22Rv1 (cell line): Measurements from ENCODE around the gene OPRM1.

Experiments used
- ZFX ChIP-seq: fragments of 450-650 bp; IDR thresholded peaks from 2 replicates; pipeline ENCODE4 v1.6.1; 2017; ENCODE audit warnings: antibody characterized with exemption, borderline replicate concordance
- TF ChIP-seq, protein P1 (sequence below): fragments of 450-650 bp; IDR thresholded peaks from 2 replicates; pipeline ENCODE4 v1.5.1; 2017; ENCODE audit warnings: mild to moderate bottlenecking

- TF ChIP-seq, protein P1, sequence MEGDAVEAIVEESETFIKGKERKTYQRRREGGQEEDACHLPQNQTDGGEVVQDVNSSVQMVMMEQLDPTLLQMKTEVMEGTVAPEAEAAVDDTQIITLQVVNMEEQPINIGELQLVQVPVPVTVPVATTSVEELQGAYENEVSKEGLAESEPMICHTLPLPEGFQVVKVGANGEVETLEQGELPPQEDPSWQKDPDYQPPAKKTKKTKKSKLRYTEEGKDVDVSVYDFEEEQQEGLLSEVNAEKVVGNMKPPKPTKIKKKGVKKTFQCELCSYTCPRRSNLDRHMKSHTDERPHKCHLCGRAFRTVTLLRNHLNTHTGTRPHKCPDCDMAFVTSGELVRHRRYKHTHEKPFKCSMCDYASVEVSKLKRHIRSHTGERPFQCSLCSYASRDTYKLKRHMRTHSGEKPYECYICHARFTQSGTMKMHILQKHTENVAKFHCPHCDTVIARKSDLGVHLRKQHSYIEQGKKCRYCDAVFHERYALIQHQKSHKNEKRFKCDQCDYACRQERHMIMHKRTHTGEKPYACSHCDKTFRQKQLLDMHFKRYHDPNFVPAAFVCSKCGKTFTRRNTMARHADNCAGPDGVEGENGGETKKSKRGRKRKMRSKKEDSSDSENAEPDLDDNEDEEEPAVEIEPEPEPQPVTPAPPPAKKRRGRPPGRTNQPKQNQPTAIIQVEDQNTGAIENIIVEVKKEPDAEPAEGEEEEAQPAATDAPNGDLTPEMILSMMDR = no peak
- no peak for TF ChIP-seq ZFX
Measured at GRCh38 chr6:154241581-154241980, 202.5 kb downstream of the OPRM1 start.
